NCI-H226 (cell line): Measurements from ENCODE around the gene CDIPT.

Experiments used
- DNase-seq: peaks from one replicate; pipeline ENCODE4 v3.0.0-alpha.2; 2015

Gene CDIPT

DNA sequence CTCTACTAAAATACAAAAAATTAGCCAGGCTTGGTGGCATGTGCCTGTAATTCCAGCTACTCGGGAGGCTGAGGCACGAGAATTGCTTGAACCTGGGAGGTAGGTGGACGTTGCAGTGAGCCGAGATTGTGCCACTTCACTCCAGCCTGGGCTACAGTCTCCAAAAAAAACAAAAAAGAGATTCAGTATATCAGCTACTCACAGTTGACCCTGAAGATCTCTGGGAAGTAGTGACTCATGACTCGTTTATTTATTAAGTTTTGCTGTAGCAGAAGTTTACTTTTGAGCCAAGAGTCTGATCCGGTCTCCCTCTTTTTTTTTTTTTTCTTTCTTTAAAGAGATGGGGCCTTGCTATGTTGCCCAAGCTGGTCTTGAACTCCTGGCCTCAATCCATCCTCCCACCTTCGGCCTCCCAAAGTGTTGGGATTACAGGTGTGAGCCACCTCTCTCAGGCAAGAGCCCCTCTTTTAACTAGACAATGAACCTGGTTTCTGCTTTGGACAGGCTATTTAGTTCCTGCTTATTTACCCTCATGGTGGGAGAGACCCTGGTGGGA, 38.4 kb downstream of the CDIPT start:
- DNase-seq: peak; percentile 67

DNA sequence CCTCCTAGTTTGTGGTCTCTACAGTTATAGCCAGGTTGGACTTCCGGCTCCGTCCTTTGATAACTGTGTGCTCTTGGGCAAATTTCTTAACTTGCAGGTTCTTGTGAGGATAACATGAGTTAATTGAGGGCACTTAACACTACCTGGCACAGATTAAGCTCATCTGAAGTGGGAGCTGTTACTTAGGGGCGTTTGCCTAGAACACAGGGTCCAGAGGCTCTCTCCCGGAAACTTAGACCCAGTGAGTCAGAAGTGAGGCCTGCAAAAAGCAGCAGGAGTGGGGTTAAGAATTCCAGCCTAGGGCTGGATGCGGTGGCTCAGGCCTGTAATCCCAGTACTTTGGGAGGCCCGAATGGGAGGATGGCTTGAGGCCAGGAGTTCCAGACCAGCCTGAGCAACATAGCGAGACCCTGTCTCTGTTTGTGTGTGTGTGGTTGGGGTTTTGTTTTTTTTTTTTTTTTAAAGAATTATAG, 41.3 kb downstream of the CDIPT start:
- peak; percentile 93 for DNase-seq

- DNase-seq: peak; percentile 68
Measured at GRCh38 chr16:29820730-29821642, 42.0 kb downstream of the CDIPT start.

- DNase-seq: peak; percentile 71
Measured at GRCh38 chr16:29820271-29820701, 42.7 kb downstream of the CDIPT start, which contains the start of gene MVP. Gene MVP, plus strand, starts transcription at chr16:29820462. Its CDS starts 10,088 bp downstream, at chr16:29830550.

DNA sequence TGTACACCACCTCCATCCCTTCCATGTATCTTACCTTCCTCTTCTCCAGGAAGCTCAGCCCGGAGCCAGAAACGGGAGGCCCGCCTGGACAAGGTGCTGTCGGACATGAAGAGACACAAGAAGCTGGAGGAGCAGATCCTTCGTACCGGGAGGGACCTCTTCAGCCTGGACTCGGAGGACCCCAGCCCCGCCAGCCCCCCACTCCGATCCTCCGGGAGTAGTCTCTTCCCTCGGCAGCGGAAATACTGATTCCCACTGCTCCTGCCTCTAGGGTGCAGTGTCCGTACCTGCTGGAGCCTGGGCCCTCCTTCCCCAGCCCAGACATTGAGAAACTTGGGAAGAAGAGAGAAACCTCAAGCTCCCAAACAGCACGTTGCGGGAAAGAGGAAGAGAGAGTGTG, 43.5 kb downstream of the CDIPT start:
- no peak for DNase-seq

DNA sequence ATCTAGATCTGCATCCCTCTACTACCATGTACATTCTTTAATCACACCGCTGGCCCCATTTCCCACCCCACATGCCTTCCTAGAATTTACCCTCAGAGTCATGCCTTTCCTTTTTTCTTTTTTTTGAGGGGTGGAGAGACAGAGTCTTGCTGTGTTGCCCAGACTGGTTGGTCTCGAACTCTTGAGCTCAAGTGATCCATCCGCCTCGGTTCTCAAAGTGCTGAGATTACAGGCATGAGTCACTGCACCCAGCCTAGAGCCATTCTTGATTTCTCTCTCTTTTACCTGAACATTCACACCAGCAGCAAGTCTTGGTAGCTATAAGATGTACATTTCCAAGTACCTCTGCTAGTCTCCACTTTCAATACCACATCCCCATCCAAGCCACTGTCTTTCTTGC, 44.9 kb downstream of the CDIPT start:
- no peak for DNase-seq

GRCh38 chr16:29816694-29817441, 46.2 kb downstream of the CDIPT start:
- peak; percentile 79 for DNase-seq

DNA sequence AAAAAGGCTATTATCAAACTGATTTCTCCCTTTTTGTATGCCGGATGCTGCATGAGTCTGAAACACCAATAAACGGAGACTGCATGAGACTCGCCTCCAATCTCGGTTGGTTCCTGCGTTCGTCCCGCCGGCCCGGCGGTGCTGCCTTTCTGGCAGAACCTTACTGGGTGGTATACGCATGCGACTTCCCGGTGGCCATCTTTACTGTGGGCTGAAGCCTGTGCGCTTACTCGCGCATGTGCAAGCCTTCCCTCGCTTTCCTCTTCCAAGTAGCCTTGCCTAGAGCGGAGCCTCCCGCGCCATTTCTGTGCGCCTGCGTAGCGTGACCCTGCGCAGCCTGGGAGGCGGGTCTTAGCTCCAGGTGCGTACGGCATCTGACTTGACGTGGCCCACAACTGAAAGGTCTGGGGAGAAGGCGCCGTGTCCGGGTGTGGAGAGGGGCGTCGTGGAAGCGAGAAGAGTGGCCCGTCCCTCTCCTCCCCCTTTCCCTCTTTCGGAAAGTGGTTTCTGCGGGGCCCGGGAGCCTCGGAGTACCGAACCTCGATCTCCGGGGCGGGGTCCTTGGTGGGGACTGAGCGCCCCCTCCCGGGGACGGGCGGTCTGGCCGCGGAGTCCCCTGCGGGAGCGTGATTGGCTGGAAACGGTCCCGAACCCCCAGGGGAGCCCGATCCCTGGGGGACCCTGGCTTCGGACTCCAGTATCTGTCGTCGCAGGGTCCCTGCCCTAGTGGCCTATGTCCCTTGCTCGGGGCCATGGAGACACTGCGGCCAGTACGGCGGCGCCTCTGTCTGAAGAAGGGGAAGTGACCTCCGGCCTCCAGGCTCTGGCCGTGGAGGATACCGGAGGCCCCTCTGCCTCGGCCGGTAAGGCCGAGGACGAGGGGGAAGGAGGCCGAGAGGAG, 47.0 kb downstream of the CDIPT start, which contains the start of gene PAGR1:
Gene PAGR1 (plus strand): TSS at position 360 of the 901 bp plus-strand sequence. CDS start 374 bp downstream, at position 734.
- DNase-seq: peak; percentile 98

- no peak for DNase-seq
Measured at GRCh38 chr16:29815032-29815721, 47.8 kb downstream of the CDIPT start.

GRCh38 chr16:29814592-29814991, 48.4 kb downstream of the CDIPT start:
- DNase-seq: no peak

DNA sequence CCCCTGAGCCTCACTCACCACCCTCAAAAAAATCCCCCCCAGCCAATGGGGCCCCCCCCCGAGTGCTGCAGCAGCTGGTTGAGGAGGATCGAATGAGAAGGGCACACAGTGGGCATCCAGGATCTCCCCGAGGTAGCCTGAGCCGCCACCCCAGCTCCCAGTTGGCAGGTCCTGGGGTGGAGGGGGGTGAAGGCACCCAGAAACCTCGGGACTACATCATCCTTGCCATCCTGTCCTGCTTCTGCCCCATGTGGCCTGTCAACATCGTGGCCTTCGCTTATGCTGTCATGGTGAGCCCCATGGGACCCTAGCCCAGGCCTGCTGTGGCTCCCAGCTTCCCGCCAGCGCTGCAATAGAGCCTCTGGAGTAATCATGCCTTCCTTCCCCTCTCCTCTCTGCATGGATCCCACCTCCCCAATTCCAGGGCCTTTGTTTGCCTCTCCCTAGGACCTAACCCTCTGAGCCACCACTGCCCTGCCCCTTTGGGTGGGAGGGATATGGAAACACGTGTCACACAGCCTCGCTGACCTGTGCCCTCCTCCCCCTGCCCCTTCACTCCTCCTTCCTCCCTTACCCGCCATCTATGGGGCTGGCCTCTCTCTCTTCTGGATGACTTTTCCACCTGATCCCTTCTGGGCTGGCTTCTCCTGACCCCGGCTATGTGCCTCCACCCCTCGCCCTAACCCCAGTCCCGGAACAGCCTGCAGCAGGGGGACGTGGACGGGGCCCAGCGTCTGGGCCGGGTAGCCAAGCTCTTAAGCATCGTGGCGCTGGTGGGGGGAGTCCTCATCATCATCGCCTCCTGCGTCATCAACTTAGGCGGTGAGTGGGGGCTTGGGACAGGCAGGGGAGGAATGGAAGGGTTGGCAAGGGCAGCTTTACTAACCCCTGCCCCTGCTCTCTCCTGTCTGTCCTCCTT, 49.1 kb downstream of the CDIPT start:
- DNase-seq: no peak

GRCh38 chr16:29812754-29813643, 50.0 kb downstream of the CDIPT start:
- no peak for DNase-seq

DNA sequence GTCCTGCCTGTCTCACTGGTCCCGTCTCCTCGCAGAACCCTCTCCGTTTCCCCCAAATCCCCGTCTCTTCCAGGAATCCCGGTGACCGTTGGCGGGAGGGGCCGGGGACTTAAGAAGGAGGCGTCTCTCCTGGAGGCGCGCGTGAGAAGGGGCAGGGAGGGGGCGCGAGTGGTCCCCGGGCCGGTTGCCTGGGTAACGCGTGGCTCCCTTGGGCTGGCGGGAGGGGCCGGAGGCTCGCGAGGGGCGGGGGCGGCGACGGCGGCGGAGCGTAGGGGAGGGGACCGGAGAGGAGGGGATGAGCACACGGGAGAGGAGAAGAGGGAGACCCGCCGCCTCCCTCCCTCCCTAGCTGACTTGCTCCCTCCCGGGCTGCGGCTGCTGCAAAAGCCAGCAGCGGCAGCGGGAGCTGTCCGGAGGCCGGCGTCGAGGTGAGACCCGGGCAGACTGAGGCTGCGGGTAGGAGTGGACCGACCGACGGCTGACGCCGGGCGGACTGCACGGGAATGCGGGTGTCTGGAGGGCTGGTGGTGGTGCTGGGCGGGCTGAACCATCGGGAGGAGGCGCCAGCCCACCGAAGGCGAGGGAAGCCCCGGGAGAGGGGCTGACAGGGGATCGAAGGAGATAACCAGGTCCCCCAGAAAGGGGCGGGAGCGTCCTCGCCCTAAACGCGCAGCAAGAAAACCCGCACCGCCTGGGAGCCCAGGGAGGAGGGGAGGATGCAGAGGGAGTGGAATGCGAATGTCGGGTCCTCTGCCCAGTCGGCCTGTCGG, 50.9 kb downstream of the CDIPT start, which contains the start of gene PRRT2:
Gene PRRT2 (plus strand): TSS at position 298 of the 770 bp plus-strand sequence. CDS start 862 bp downstream, outside the sequence.
- DNase-seq: no peak

GRCh38 chr16:29811170-29811895, 51.7 kb downstream of the CDIPT start:
- peak; percentile 97 for DNase-seq

DNA sequence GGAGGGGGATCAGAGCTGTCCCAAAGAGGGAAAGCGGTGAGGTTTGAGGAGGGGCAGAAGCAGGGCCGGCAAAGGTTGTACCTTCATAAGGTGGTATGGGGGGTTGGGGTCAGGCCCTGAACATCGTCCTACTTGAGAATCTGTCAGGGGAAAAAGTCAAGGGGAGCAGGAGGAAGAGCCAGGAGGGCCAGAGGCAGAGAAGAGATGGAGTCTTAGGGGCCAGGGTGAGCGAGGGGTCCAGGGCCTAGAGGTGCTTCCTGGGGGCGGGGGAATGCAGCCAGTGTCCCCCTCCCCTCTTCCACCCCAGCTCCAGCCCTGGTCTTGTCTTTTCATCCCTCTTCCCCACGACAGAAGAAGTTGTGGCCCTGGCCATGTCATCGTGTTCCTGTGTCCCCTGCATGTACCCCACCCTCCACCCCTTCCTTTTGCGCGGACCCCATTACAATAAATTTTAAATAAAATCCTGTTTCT, 52.3 kb downstream of the CDIPT start:
- DNase-seq: no peak

DNA sequence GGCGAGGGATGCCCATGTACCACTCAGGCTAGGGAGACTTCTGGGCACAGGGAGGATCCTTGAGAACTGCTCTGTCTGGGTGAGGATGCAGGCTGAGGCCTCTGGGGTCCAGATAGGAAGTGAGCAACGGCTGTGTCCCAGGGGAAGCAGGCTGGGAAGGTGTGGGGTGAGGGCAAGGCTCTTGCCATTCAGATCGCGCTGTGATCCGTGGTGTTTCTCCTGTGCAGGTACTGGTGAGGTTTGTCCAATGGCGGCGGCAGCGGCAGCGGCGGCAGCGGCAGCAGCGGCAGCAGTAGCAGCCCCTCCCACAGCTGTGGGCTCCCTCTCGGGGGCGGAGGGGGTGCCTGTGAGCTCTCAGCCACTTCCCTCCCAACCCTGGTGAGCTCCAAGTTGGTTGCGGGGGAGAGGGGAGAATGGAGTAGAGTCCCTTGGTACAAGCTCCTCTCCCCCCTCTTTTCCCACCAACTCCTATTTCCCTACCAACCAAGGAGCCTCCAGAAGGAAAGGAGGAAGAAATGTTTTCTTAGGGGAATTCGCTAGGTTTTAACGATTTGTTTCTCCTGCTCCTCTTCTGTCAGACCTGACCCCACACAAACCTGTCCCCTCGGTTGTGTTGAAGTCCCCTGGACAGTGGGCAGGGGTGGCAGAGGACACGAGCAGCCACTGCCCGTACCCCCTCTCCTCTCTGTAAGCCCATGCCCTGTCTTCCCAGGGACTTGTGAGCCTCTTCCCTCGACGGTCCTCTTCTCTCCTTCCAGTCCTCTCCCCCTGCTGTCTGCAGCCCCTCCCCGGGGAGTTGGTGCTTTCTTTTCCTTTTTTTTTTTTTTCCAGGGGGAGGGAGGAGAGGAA, 53.0 kb downstream of the CDIPT start:
- no peak for DNase-seq
